ENCODE measurements around the gene INPP5K.
A peak's percentile ranks its signal among the peaks of the same experiment; 100 is the strongest.

Gene INPP5K

GRCh38 chr17:1503699-1504098, 12.7 kb downstream of the INPP5K start:
- no peak overlapping the region for H3K4me3 ChIP-seq (ENCODE audit: low read depth, low read length)
- no peak for DNase-seq (ENCODE audit: low read depth)
- TF ChIP-seq MYC (IDR thresholded peaks at IDR 0.05; ENCODE audit: low read depth, low read length) (no peak), POLR2A (IDR thresholded peaks at IDR 0.05; ENCODE audit: extremely low read depth, insufficient read length) (no peak)
- TF ChIP-seq, protein P1, sequence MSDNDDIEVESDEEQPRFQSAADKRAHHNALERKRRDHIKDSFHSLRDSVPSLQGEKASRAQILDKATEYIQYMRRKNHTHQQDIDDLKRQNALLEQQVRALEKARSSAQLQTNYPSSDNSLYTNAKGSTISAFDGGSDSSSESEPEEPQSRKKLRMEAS (IDR thresholded peaks at IDR 0.05; ENCODE audit: low read depth, low read length) = no peak
- TF ChIP-seq, protein P2, sequence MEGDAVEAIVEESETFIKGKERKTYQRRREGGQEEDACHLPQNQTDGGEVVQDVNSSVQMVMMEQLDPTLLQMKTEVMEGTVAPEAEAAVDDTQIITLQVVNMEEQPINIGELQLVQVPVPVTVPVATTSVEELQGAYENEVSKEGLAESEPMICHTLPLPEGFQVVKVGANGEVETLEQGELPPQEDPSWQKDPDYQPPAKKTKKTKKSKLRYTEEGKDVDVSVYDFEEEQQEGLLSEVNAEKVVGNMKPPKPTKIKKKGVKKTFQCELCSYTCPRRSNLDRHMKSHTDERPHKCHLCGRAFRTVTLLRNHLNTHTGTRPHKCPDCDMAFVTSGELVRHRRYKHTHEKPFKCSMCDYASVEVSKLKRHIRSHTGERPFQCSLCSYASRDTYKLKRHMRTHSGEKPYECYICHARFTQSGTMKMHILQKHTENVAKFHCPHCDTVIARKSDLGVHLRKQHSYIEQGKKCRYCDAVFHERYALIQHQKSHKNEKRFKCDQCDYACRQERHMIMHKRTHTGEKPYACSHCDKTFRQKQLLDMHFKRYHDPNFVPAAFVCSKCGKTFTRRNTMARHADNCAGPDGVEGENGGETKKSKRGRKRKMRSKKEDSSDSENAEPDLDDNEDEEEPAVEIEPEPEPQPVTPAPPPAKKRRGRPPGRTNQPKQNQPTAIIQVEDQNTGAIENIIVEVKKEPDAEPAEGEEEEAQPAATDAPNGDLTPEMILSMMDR (IDR thresholded peaks at IDR 0.05; ENCODE audit: low read depth, low read length) = no peak

DNA sequence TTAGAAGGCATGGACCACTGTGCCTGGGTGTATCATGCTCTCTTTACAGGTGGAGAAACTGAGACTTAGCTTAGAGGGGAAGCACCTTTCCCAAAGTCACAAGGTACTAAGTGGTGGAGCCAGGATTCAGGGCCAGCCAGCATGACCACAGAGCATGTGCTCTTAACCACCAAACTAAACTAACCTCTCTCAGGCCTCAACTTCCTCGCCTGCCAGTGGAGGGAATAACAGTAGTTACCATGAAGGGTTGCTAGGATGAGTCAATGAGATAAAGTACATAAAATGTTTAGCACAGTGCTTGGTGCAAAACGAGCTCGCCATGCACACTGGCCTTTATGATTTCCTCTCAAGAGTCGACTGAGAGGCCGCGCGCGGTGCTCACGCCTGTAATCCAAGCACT, 17.5 kb downstream of the INPP5K start:
- no peak overlapping the region for H3K4me3 ChIP-seq (ENCODE audit: low read depth, low read length)
- TF ChIP-seq, protein P2 (IDR thresholded peaks at IDR 0.05; ENCODE audit: low read depth, low read length) = no peak
- TF ChIP-seq, protein P1 (IDR thresholded peaks at IDR 0.05; ENCODE audit: low read depth, low read length) = peak; percentile 74
- TF ChIP-seq MYC (IDR thresholded peaks at IDR 0.05; ENCODE audit: low read depth, low read length) = peak; percentile 44; the same call in 1 of the 2 replicates
- no peak for TF ChIP-seq POLR2A (IDR thresholded peaks at IDR 0.05; ENCODE audit: extremely low read depth, insufficient read length)
- peak; percentile 56 for DNase-seq (ENCODE audit: low read depth)

DNA sequence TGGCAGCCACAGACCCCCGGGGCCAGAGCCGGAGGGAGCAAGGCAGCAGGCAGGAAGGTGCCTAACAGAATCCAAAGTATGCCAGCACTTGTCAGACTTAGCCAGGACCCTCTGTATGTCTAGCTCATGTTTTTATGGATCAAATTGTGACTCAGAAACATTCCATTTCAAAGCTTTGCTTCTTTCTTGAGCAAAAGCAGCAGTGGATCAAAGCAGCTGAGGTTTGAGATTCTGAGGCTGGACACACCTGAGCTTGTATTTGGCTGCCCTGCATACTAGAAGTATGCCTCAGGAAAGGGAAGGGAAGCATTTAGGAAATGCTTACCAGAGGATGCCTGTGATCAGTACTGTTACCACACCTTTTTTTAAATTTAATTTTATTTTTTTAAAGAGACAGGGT, 18.2 kb downstream of the INPP5K start:
- TF ChIP-seq, protein P1 (IDR thresholded peaks at IDR 0.05; ENCODE audit: low read depth, low read length) = no peak
- TF ChIP-seq, protein P2 (IDR thresholded peaks at IDR 0.05; ENCODE audit: low read depth, low read length) = no peak
- TF ChIP-seq MYC (IDR thresholded peaks at IDR 0.05; ENCODE audit: low read depth, low read length) = no peak
- no peak for TF ChIP-seq POLR2A (IDR thresholded peaks at IDR 0.05; ENCODE audit: extremely low read depth, insufficient read length)
- no peak for DNase-seq (ENCODE audit: low read depth)
- no peak overlapping the region for H3K4me3 ChIP-seq (ENCODE audit: low read depth, low read length)

- no peak for DNase-seq (ENCODE audit: low read depth)
- TF ChIP-seq, protein P2 (IDR thresholded peaks at IDR 0.05; ENCODE audit: low read depth, low read length) = no peak
- TF ChIP-seq MYC (IDR thresholded peaks at IDR 0.05; ENCODE audit: low read depth, low read length) = no peak
- H3K4me3 ChIP-seq (ENCODE audit: low read depth, low read length) = no peak overlapping the region
Measured at GRCh38 chr17:1497831-1498230, 18.6 kb downstream of the INPP5K start.

DNA sequence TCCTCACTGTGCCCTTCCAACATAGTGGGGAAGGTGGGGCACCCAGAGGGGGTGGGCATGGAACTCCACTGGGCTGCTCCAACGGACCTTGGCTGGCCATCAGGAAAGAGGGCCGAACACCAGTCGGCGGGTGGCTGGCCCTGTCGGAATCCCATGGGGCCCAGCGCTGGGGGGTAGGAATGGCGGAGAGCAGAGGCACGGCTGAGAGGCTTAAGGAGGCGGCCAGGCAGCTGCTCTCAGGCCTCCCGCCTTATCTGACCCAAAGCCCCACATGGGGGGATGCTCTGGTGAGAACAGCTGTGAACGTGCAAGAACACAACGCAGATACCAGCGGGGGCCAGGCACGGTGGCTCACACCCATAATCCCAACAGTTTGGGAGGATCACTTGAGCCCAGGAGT, 19.5 kb downstream of the INPP5K start:
- no peak for TF ChIP-seq MYC (IDR thresholded peaks at IDR 0.05; ENCODE audit: low read depth, low read length)
- TF ChIP-seq, protein P1 (IDR thresholded peaks at IDR 0.05; ENCODE audit: low read depth, low read length) = no peak
- no peak for TF ChIP-seq POLR2A (IDR thresholded peaks at IDR 0.05; ENCODE audit: extremely low read depth, insufficient read length)
- TF ChIP-seq, protein P2 (IDR thresholded peaks at IDR 0.05; ENCODE audit: low read depth, low read length) = no peak
- no peak overlapping the region for H3K4me3 ChIP-seq (ENCODE audit: low read depth, low read length)
- no peak for DNase-seq (ENCODE audit: low read depth)

Data from NB4 (cell line).